SK-N-SH (cell line): ENCODE data around the gene CTBP1. TPM values are rescaled to one million over a fixed set of nuclear protein-coding genes. Genes with fewer than 3 reads are reported as not detected.

Experiments
- CTCF ChIA-PET: fragments of 300-600, 350-600 bp; formaldehyde crosslinking; extraction: SDS; loops from one replicate; lab custom pipeline; 2021; lab: Yijun Ruan, JAX
- POLR2A ChIA-PET: fragments of 350-600 bp; sonication (Branson Sonifier 250); formaldehyde crosslinking; extraction: SDS; loops from one replicate; lab custom pipeline; 2020; ENCODE audit warnings: antibody characterized with exemption, inconsistent platforms; lab: Yijun Ruan, JAX
- DNase-seq: peaks from one replicate; pipeline ENCODE4 v3.0.0; 2012
- H2AFZ ChIP-seq: fragments of 200-600 bp; sonication (generic); 2 replicates; pipeline ENCODE4 v1.8.1; 2016; ENCODE audit warnings: antibody characterized with exemption, mild to moderate bottlenecking, low read depth
- H3F3A ChIP-seq: fragments of 200-600 bp; sonication (generic); replicated peaks from 2 replicates; pipeline ENCODE3; 2016; ENCODE audit warnings: antibody characterized with exemption, mild to moderate bottlenecking; ENCODE audit not compliant: insufficient read depth
- H3K27ac ChIP-seq, 2 experiments: fragments of 200-500 bp in 1 of 2; fragments of 200-600 bp in 1 of 2; sonication (Bioruptor generic) in 1 of 2; sonication (generic), shearing (Covaris generic) in 1 of 2; 2 replicates each; pipeline versions ENCODE4 v1.5.1 to v1.6.1; 2014 to 2016; ENCODE audit warnings: low read depth in 2 of 2, inconsistent platforms in 1 of 2, low read length in 1 of 2, mild to moderate bottlenecking in 1 of 2, mixed read lengths in 1 of 2
- H3K27me3 ChIP-seq: fragments of 200-600 bp; sonication (generic), shearing (Covaris generic); 2 replicates; pipeline ENCODE4 v1.6.1; 2016; ENCODE audit warnings: mixed run types; ENCODE audit not compliant: insufficient read depth
- H3K36me3 ChIP-seq, 2 experiments: fragments of 200-500 bp in 1 of 2; fragments of 200-600 bp in 1 of 2; sonication (Bioruptor generic) in 1 of 2; sonication (generic) in 1 of 2; replicated peaks in 1 of 2; 2 replicates each; pipeline versions ENCODE3 to v1.5.1; 2014 to 2016; ENCODE audit warnings: low read length in 1 of 2, mild to moderate bottlenecking in 1 of 2; ENCODE audit not compliant: insufficient read depth in 2 of 2, control insufficient read depth in 1 of 2
- H3K4me1 ChIP-seq, 2 experiments: fragments of 200-500 bp in 1 of 2; fragments of 200-600 bp in 1 of 2; sonication (Bioruptor generic) in 1 of 2; sonication (generic), shearing (Covaris generic) in 1 of 2; 2 replicates each; pipeline versions ENCODE4 v1.5.1 to v1.6.1; 2014 to 2016; ENCODE audit warnings: low read depth in 1 of 2, low read length in 1 of 2, mixed run types in 1 of 2; ENCODE audit not compliant: insufficient read depth in 2 of 2, control insufficient read depth in 1 of 2
- H3K4me2 ChIP-seq: fragments of 200-600 bp; sonication (generic), shearing (Covaris generic); 2 replicates; pipeline ENCODE4 v1.6.1; 2017; ENCODE audit warnings: mixed run types
- H3K4me3 ChIP-seq, 2 experiments: fragments of 200-500 bp in 1 of 2; fragments of 200-600 bp in 1 of 2; sonication (Bioruptor generic) in 1 of 2; sonication (generic), shearing (Covaris generic) in 1 of 2; 2 replicates each; pipeline versions ENCODE4 v1.5.1 to v1.8.1; 2014 to 2016; ENCODE audit warnings: low read depth in 2 of 2, inconsistent platforms in 1 of 2, low read length in 1 of 2, mild to moderate bottlenecking in 1 of 2, mixed read lengths in 1 of 2, moderate library complexity in 1 of 2
- H3K79me2 ChIP-seq: fragments of 200-600 bp; sonication (generic); 2 replicates; pipeline ENCODE4 v1.8.1; 2017; ENCODE audit warnings: mild to moderate bottlenecking; ENCODE audit not compliant: insufficient read depth
- H3K9ac ChIP-seq: fragments of 200-600 bp; sonication (generic); 2 replicates; pipeline ENCODE4 v1.6.1; 2017; ENCODE audit warnings: mixed run types
- H3K9me2 ChIP-seq: fragments of 200-600 bp; sonication (generic); 2 replicates; pipeline ENCODE4 v1.6.1; 2017; ENCODE audit warnings: mixed run types
- H3K9me3 ChIP-seq: fragments of 200-600 bp; sonication (generic); 2 replicates; pipeline ENCODE4 v1.6.1; 2017; ENCODE audit warnings: mixed run types, mild to moderate bottlenecking, moderate library complexity
- H4K20me1 ChIP-seq: fragments of 200-600 bp; sonication (generic); 2 replicates; pipeline ENCODE4 v1.6.1; 2017; ENCODE audit warnings: mild to moderate bottlenecking, mixed run types; ENCODE audit not compliant: insufficient read depth
- ELF1 ChIP-seq: IDR thresholded peaks from 2 replicates; pipeline ENCODE4 v1.4.0; 2012
- EZH2phosphoT487 ChIP-seq: fragments of 200-600 bp; sonication (generic); IDR thresholded peaks from 2 replicates; pipeline ENCODE4 v1.6.1; 2017; ENCODE audit warnings: low read depth, mixed run types, mild to moderate bottlenecking, antibody characterized with exemption, moderate library complexity, borderline replicate concordance
- FOSL2 ChIP-seq: IDR thresholded peaks from 2 replicates; pipeline ENCODE4 v1.4.0; 2012; ENCODE audit warnings: low read depth, mild to moderate bottlenecking, moderate library complexity, borderline replicate concordance
- JUND ChIP-seq: IDR thresholded peaks from 2 replicates; pipeline ENCODE4 v1.4.0; 2012
- MEF2A ChIP-seq: IDR thresholded peaks from 2 replicates; pipeline ENCODE4 v1.4.0; 2012; ENCODE audit warnings: low read depth, borderline replicate concordance
- MXI1 ChIP-seq: IDR thresholded peaks from 2 replicates; pipeline ENCODE4 v1.6.1; 2012; ENCODE audit warnings: mild to moderate bottlenecking, low read depth, low read length, improper control_type of control experiment
- RAD21 ChIP-seq: IDR thresholded peaks from 2 replicates; pipeline ENCODE4 v1.6.1; 2012; ENCODE audit warnings: mild to moderate bottlenecking, low read length
- TAF1 ChIP-seq: IDR thresholded peaks from 2 replicates; pipeline ENCODE4 v1.6.1; 2012; ENCODE audit warnings: low read depth, mild to moderate bottlenecking, low read length, moderate library complexity, borderline replicate concordance
- WGBS: methylation state at CpG from one replicate; pipeline ENCODE4 v1.1.6; 2017; ENCODE audit warnings: low lambda C conversion rate; 5-methylcytosine and 5-hydroxymethylcytosine counted together
- polyA plus RNA-seq, 3 experiments: library from polyadenylated mRNA; depleted of rRNA; stranded (reverse); fragments of >200 nt; gene quantifications; 2 replicates each; pipeline ENCODE4 v1.2.3, GENCODE V29; 2012
- TF ChIP-seq, protein P1 (sequence below): IDR thresholded peaks from 2 replicates; pipeline ENCODE4; 2012

CTBP1 gene
- polyA plus RNA-seq, 1 of the 3 experiments (the other 2 are of a cell fraction), result 183 TPM

DNA sequence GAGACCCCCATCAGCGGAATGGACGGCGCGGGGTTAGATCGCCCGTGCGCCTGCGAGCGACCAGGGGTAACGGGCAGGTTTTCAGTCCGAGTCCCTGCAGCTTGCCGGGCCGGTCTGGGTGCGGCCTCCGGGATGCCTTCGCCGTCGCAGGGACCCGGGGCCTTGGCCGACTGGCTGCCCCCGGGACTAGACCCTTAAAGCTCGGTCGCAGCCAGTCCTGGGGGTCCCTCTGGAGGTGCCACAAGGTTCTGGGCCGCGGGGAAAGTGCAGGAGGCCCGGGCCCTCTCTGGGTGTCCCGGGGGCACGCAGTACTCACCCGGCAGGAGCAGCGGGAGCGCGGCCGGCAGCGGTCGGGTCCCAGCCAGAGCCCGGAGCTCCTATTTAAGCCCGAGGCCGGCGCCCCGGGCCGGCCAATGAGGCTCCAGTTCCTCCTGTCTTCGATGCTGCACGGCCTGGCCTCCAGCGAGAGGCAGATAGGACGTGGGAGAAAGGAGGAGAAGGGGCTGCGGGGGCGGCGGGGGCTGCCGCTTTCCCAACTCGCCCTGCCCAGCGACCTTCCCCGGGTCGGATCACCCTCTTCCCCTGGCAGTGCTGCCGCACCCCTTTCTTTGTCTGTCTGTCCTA lies 76.6 kb downstream of the CTBP1 start, which contains the start of gene SPON2:
Gene SPON2 (minus strand): TSS at position 356 of the 624 bp plus-strand sequence.
- DNase-seq, result peak; percentile 65
- H3K27me3 ChIP-seq, result peaks cover 12% of the 10 kb centered on the region
- TF ChIP-seq TAF1 (no peak), JUND (no peak), ELF1 (no peak), RAD21 (no peak), FOSL2 (no peak)
- TF ChIP-seq, protein P1, sequence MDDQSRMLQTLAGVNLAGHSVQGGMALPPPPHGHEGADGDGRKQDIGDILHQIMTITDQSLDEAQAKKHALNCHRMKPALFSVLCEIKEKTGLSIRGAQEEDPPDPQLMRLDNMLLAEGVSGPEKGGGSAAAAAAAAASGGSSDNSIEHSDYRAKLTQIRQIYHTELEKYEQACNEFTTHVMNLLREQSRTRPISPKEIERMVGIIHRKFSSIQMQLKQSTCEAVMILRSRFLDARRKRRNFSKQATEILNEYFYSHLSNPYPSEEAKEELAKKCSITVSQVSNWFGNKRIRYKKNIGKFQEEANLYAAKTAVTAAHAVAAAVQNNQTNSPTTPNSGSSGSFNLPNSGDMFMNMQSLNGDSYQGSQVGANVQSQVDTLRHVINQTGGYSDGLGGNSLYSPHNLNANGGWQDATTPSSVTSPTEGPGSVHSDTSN, result no peak
- no peak within 1 kb of the TSS for H3K27ac ChIP-seq
- H3K9me3 ChIP-seq, result no peaks in the 10 kb centered on the region
- no peaks in the 10 kb centered on the region for H3K9me2 ChIP-seq
- ChIA-PET POLR2A (no interaction called here), CTCF (interaction anchor here (0.6 to 1.4 kb wide), 4 partner anchors 20 to 583 kb away, joined by 3 to 6 read pairs (median 4); no protein-coding TSS in a partner anchor)
- H3K4me1 ChIP-seq, result peaks cover 0 to 4% of the 10 kb centered on the region in 2 experiments; a peak in 1 of 4 replicates
- H3F3A ChIP-seq, result no peaks in the 10 kb centered on the region
- H3K4me3 ChIP-seq, result no peak within 1 kb of the TSS
- H3K36me3 ChIP-seq, result no peaks in the 10 kb centered on the region
- WGBS, result 46% methylated on average over 18 of the region's 54 CpGs
- no peak within 1 kb of the TSS for H2AFZ ChIP-seq
- H3K79me2 ChIP-seq, result no peaks in the 10 kb centered on the region
- no peak within 1 kb of the TSS for H3K4me2 ChIP-seq
- no peaks in the 10 kb centered on the region for H4K20me1 ChIP-seq
- no peak within 1 kb of the TSS for H3K9ac ChIP-seq

DNA sequence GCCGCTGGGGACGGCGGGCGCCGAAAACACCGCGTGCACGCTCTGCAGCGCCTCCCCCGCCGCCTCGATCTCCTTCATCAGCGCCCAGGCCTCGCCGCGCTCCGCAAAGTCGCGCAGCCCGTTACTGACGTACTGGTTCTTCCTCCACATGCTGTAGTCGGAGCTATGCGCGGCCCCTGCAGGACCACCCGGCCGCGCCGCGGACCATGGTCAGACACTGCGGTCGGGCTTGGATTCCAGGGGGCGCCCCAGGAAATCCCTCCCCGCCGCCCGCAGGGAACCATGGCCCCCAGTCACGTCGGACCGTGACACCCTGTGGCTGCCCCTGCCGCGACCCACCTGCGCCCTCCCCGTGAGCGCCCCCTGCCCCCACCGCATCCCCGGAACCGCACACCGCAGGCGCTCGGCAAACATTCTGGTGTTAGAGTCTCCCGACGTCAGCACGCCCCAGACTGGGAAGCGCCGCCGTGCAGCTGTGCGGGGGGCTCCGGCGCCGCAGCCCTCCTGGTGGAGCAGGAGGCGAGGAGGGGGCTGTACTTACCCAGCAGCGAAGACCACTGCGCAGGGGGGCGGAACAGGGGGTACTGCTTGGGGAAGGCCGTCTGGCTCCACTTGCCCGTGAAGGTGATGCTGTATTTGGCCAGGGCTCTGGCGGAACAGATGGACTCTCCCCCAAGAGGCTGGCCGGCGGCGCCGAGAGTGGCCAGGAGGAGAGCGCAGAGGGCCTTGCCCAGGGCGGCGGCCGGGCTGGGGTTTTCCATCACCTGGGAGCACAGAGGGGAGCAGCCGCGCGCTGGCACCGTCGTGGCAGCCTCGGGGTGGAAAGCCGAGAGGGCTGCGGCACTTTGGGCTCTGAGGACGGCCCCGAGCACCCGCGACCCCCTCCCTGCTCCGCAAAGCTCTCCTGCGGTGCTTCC lies 77.4 kb downstream of the CTBP1 start:
- H3K9me2 ChIP-seq, result no peaks in the 10 kb centered on the region
- H3K27me3 ChIP-seq, result peaks cover 12% of the 10 kb centered on the region
- CTCF ChIA-PET, result interaction anchor here (0.6 to 1.4 kb wide), 5 partner anchors 21 to 583 kb away, joined by 3 to 6 read pairs (median 3); no protein-coding TSS in a partner anchor
- no peaks in the 10 kb centered on the region for H3K36me3 ChIP-seq
- TF ChIP-seq MEF2A (no peak), RAD21 (no peak), EZH2phosphoT487 (peak; percentile 85), MXI1 (no peak)
- peak; percentile 68 for DNase-seq
- H3F3A ChIP-seq, result no peaks in the 10 kb centered on the region
- POLR2A ChIA-PET, result no interaction called here
- H4K20me1 ChIP-seq, result no peaks in the 10 kb centered on the region
- no peak overlapping the region for H2AFZ ChIP-seq
- H3K4me3 ChIP-seq, result no peak overlapping the region
- H3K4me2 ChIP-seq, result no peak overlapping the region
- H3K4me1 ChIP-seq, result peaks cover 0 to 6% of the 10 kb centered on the region in 2 experiments; a peak in 1 of 4 replicates
- WGBS, result 24% methylated on average over 16 of the region's 88 CpGs
- no peak overlapping the region for H3K27ac ChIP-seq
- H3K9me3 ChIP-seq, result no peaks in the 10 kb centered on the region
- no peak overlapping the region for H3K9ac ChIP-seq
- no peaks in the 10 kb centered on the region for H3K79me2 ChIP-seq
